B cell (primary cell): ENCODE results near the gene SLC1A4.

Experiments used
- CTCF ChIP-seq: fragments of 200-600 bp; IDR thresholded peaks from one replicate; pipeline ENCODE4 v1.8.0; 2022; ENCODE audit warnings: antibody characterized with exemption, mild to moderate bottlenecking
- EZH2 ChIP-seq: IDR thresholded peaks from 2 replicates; pipeline ENCODE4 v1.6.1; 2012; ENCODE audit warnings: borderline replicate concordance, low read depth, mild to moderate bottlenecking, moderate library complexity, low read length; ENCODE audit not compliant: insufficient read depth, poor library complexity, severe bottlenecking

DNA sequence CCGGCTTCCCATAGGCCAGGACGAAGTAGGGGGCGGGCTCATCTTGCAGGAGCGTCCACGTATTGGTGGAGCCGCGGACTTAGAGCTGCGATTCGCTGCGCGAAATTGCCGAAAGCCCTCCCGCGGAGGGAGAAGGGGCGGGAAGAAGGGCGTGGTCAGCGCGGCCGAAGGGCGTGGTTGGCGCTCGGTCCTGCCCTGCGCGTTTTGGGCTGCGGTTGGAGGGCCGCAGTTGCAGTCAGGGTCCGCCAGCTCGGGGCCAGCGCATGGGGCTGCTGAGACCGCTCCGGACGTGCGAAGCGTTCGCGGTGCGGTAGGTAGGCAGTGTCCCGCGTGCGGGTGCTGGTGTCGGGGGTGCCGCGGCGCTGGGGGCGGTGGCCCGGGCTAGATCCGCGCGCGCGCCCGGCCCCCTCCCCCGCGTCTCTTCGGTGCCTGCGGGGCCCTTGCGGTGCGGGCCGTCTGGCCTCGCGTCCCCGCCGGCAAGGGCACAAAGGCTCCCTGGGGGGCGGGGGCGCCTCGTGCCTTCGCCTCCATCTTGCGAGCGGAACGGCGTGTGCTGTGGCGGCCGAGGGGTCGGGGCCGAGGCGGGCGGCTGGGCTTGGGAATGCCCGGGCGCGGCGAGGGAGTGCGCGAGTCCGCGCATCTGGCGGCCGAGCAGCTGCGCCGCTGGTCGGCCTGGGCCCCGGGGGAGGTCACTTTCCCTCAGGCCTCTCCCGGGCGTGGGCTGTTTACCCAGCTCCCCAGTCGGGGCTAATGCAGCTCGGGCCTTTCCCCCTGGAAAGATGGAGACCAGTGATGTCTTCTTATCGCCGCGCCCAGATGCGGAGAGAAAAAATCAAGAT lies 67.2 kb downstream of the SLC1A4 start, which contains the start of gene CEP68:
- TF ChIP-seq CTCF (no peak), EZH2 (no peak)
